Measurements from ENCODE around the gene ARL6. TPM values are rescaled to one million over a fixed set of nuclear protein-coding genes. Genes with fewer than 3 reads are reported as not detected.

ARL6 gene
- total RNA-seq, 1 experiment from 2014 or later, result 7.1 TPM

- Histone ChIP-seq H3K79me2 (ENCODE audit: insufficient read depth, low read length) (no peaks in the 10 kb centered on the region), H3K23ac (ENCODE audit: insufficient read length, low read depth, low read length) (no peak overlapping the region), H3K4ac (ENCODE audit: low read depth, low read length) (no peak overlapping the region), H3K56ac (ENCODE audit: insufficient read length, low read depth, low read length) (no peak overlapping the region), H4K8ac (replicated peaks; ENCODE audit: insufficient read length, low read depth, low read length) (no peak overlapping the region), H3K14ac (ENCODE audit: insufficient read depth, low read length) (no peak overlapping the region), H4K91ac (ENCODE audit: insufficient read length, low read depth, low read length) (no peak overlapping the region), H2BK120ac (ENCODE audit: low read depth, low read length, poor library complexity, severe bottlenecking) (no peak overlapping the region), H2BK5ac (ENCODE audit: insufficient read length, low read length) (no peak overlapping the region), H2BK15ac (ENCODE audit: low read depth, low read length) (no peak overlapping the region), H4K5ac (ENCODE audit: insufficient read length, low read depth, low read length) (no peak overlapping the region), H3K9ac (ENCODE audit: extremely low read depth, insufficient read length, low read length) (no peak overlapping the region), H2AK5ac (ENCODE audit: insufficient read length, low read length) (no peak overlapping the region), H3K18ac (ENCODE audit: insufficient read length, low read depth, low read length) (no peak overlapping the region), H3K79me1 (ENCODE audit: insufficient read depth, low read depth, low read length, poor library complexity, severe bottlenecking) (no peaks in the 10 kb centered on the region), H2AFZ (ENCODE audit: low read length) (no peak overlapping the region), H3T11ph (ENCODE audit: low read length) (no peak overlapping the region), H4K20me1 (ENCODE audit: control insufficient read depth, insufficient read depth, insufficient read length) (no peaks in the 10 kb centered on the region), H2BK20ac (ENCODE audit: low read depth, low read length, poor library complexity, severe bottlenecking) (no peak overlapping the region), H3K27me3 (ENCODE audit: insufficient read depth, low read length) (no peaks in the 10 kb centered on the region), H3K9me3 (ENCODE audit: control insufficient read depth, low read depth, low read length) (no peaks in the 10 kb centered on the region), H3K27ac (ENCODE audit: insufficient read length, low read depth, low read length) (no peak overlapping the region), H3K23me2 (ENCODE audit: insufficient read length, low read depth, low read length, poor library complexity, severe bottlenecking) (no peaks in the 10 kb centered on the region), H2BK12ac (ENCODE audit: insufficient read length, low read depth, low read length) (no peak overlapping the region), H3K4me1 (ENCODE audit: insufficient read depth, low read length) (peaks cover 2% of the 10 kb centered on the region; the same call in 1 of the 2 replicates), H3K4me2 (ENCODE audit: insufficient read depth, insufficient read length, low read length) (no peak overlapping the region)
- Mint-ChIP-seq H3K27ac (no peak overlapping the region), H3K4me3 (no peak overlapping the region), H3K9me3 (no peaks in the 10 kb centered on the region), H3K36me3 (ENCODE audit: insufficient read depth in 1 of 3, low read depth in 3 of 3) (no peaks in the 10 kb centered on the region), H3K27me3 (ENCODE audit: low read depth) (no peaks in the 10 kb centered on the region), H3K4me1 (peaks cover 8 to 11% of the 10 kb centered on the region in 2 experiments)
- TF ChIP-seq CTCF (conservative IDR thresholded peaks at IDR 0.05), result no peak
- WGBS (ENCODE audit: extremely low coverage, insufficient read length, low lambda C conversion rate), result no CpG with 5 or more reads among the region's 2 CpGs
- DNase-seq, result no peak
Measured at GRCh38 chr3:97720417-97720816, 44.1 kb upstream of the ARL6 start.
